H1 (cell line): ENCODE measurements around the gene VGF. TPM values are rescaled to one million over a fixed set of nuclear protein-coding genes. Genes with fewer than 3 reads are reported as not detected.
A peak's percentile ranks its signal among the peaks of the same experiment; 100 is the strongest.

Experiments
- CTCF ChIA-PET: fragments of 300-600 bp; sonication (Branson Sonifier 250); formaldehyde crosslinking; loops from one replicate; lab custom pipeline; 2021; ENCODE audit not compliant: partially characterized antibody; lab: Charles Lee
- POLR2A ChIA-PET: fragments of 300-600 bp; sonication (Branson Sonifier 250); formaldehyde crosslinking; loops from one replicate; lab custom pipeline; 2021; ENCODE audit warnings: inconsistent platforms; ENCODE audit not compliant: partially characterized antibody; lab: Charles Lee
- DNase-seq, 2 experiments: peaks; one replicate each; pipeline versions ENCODE4 v3.0.0 to v3.0.0-alpha.2; 2010 to 2022; ENCODE audit warnings: low spot score in 2 of 2, low read depth in 1 of 2, mixed read lengths in 1 of 2
- FAIRE-seq: peaks from 2 replicates; lab custom pipeline; 2011; peaks lifted over from hg19 to GRCh38; lab: Jason Lieb, UNC
- H2AFZ ChIP-seq: 2 replicates; pipeline ENCODE4 v1.8.1; 2012; ENCODE audit warnings: low read length, inconsistent platforms
- H2AK5ac ChIP-seq: 2 replicates; pipeline ENCODE4 v1.6.1; 2013; ENCODE audit warnings: low read depth, low read length
- H2BK120ac ChIP-seq: replicated peaks from 2 replicates; pipeline ENCODE3; 2013; ENCODE audit warnings: low read depth, low read length, inconsistent platforms
- H2BK12ac ChIP-seq: 2 replicates; pipeline ENCODE4 v1.6.1; 2013; ENCODE audit warnings: low read depth, low read length
- H2BK15ac ChIP-seq: 2 replicates; pipeline ENCODE4 v1.6.1; 2013; ENCODE audit warnings: low read length
- H2BK20ac ChIP-seq: 2 replicates; pipeline ENCODE4 v1.6.1; 2013; ENCODE audit warnings: low read length
- H2BK5ac ChIP-seq: 2 replicates; pipeline ENCODE4 v1.6.1; 2013; ENCODE audit warnings: low read depth, low read length
- H3K14ac ChIP-seq: 2 replicates; pipeline ENCODE4 v1.6.1; 2013; ENCODE audit warnings: inconsistent platforms; ENCODE audit not compliant: insufficient read length
- H3K18ac ChIP-seq: 2 replicates; pipeline ENCODE4 v1.6.1; 2013; ENCODE audit warnings: low read length; ENCODE audit errors: extremely low read depth
- H3K23ac ChIP-seq: 2 replicates; pipeline ENCODE4 v1.6.1; 2013; ENCODE audit warnings: inconsistent platforms; ENCODE audit not compliant: insufficient read length
- H3K23me2 ChIP-seq: 2 replicates; pipeline ENCODE4 v1.6.1; 2013; ENCODE audit warnings: low read depth, low read length
- H3K27ac ChIP-seq: 2 replicates; pipeline ENCODE4 v1.6.1; 2011; ENCODE audit warnings: low read depth, low read length, inconsistent platforms
- H3K27me3 ChIP-seq, 4 experiments: replicated peaks in 1 of 4; 1 replicate in 1 of 4; 2 replicates in 3 of 4; pipeline versions ENCODE4 v1.6.1 to v1.8.1; 2011 to 2013; ENCODE audit warnings: low read length in 3 of 4, mild to moderate bottlenecking in 3 of 4, inconsistent platforms in 2 of 4, mixed read lengths in 2 of 4, moderate library complexity in 1 of 4; ENCODE audit not compliant: control insufficient read depth in 3 of 4, insufficient read depth in 3 of 4; ENCODE audit errors: extremely low read depth in 1 of 4
- H3K36me3 ChIP-seq, 4 experiments: 2 replicates each; pipeline versions ENCODE4 v1.6.1 to v1.8.1; 2011 to 2013; ENCODE audit warnings: mild to moderate bottlenecking in 4 of 4, low read length in 3 of 4, moderate library complexity in 2 of 4, control low read depth in 1 of 4, inconsistent platforms in 1 of 4; ENCODE audit not compliant: insufficient read depth in 4 of 4, control insufficient read depth in 2 of 4
- H3K4ac ChIP-seq: replicated peaks from 2 replicates; pipeline ENCODE3; 2013; ENCODE audit warnings: low read length, low read depth, mixed read lengths, inconsistent platforms; ENCODE audit not compliant: insufficient read length
- H3K4me1 ChIP-seq, 4 experiments: replicated peaks in 1 of 4; 1 replicate in 1 of 4; 2 replicates in 3 of 4; pipeline versions ENCODE4 v1.6.1 to v1.8.1; 2011 to 2013; ENCODE audit warnings: low read length in 3 of 4, inconsistent platforms in 2 of 4, mixed read lengths in 1 of 4; ENCODE audit not compliant: insufficient read depth in 4 of 4, control insufficient read depth in 3 of 4
- H3K4me2 ChIP-seq, 2 experiments: 2 replicates each; pipeline versions ENCODE4 v1.6.1 to v1.8.1; 2011 to 2013; ENCODE audit warnings: low read depth in 2 of 2, low read length in 2 of 2, control low read depth in 1 of 2, inconsistent platforms in 1 of 2, mild to moderate bottlenecking in 1 of 2; ENCODE audit not compliant: insufficient read depth in 1 of 2
- H3K4me3 ChIP-seq, 4 experiments: fragments of 200-600, 300-600 bp in 1 of 4; sonication (generic), shearing (Covaris generic), sonication (Bioruptor Twin) in 1 of 4; 2 replicates each; pipeline versions ENCODE4 v1.5.1 to v1.8.1; 2011 to 2016; ENCODE audit warnings: low read length in 4 of 4, low read depth in 3 of 4, control low read depth in 2 of 4, inconsistent platforms in 2 of 4, mild to moderate bottlenecking in 2 of 4, mixed read lengths in 1 of 4, moderate library complexity in 1 of 4; ENCODE audit not compliant: insufficient read depth in 2 of 4; ENCODE audit errors: extremely low read depth in 1 of 4
- H3K56ac ChIP-seq: replicated peaks from 2 replicates; pipeline ENCODE3; 2013; ENCODE audit warnings: low read depth, mild to moderate bottlenecking, mixed read lengths, low read length, inconsistent platforms; ENCODE audit not compliant: insufficient read length
- H3K79me1 ChIP-seq: 2 replicates; pipeline ENCODE4 v1.6.1; 2013; ENCODE audit warnings: low read depth, low read length, control low read depth
- H3K79me2 ChIP-seq, 2 experiments: 2 replicates each; pipeline versions ENCODE4 v1.6.1 to v1.8.1; 2012 to 2013; ENCODE audit warnings: low read length in 2 of 2, mild to moderate bottlenecking in 2 of 2, inconsistent platforms in 1 of 2; ENCODE audit not compliant: insufficient read depth in 2 of 2, control insufficient read depth in 1 of 2
- H3K9ac ChIP-seq, 4 experiments: replicated peaks in 1 of 4; 1 replicate in 1 of 4; 2 replicates in 3 of 4; pipeline versions ENCODE4 v1.6.1 to v1.8.1; 2011 to 2013; ENCODE audit warnings: low read depth in 3 of 4, low read length in 3 of 4, control low read depth in 2 of 4, mild to moderate bottlenecking in 2 of 4, moderate library complexity in 2 of 4, inconsistent platforms in 1 of 4; ENCODE audit errors: extremely low read depth in 1 of 4
- H3K9me3 ChIP-seq, 2 experiments: 2 replicates each; pipeline versions ENCODE4 v1.6.1 to v1.8.1; 2012 to 2013; ENCODE audit warnings: mild to moderate bottlenecking in 2 of 2, moderate library complexity in 2 of 2, control low read depth in 1 of 2, inconsistent platforms in 1 of 2, low read depth in 1 of 2, low read length in 1 of 2, mixed read lengths in 1 of 2; ENCODE audit not compliant: insufficient read depth in 2 of 2
- H4K20me1 ChIP-seq, 2 experiments: replicated peaks in 1 of 2; 2 replicates each; pipeline versions ENCODE3 to v1.8.1; 2011 to 2013; ENCODE audit warnings: inconsistent platforms in 2 of 2, low read length in 2 of 2, mild to moderate bottlenecking in 1 of 2; ENCODE audit not compliant: insufficient read depth in 2 of 2, control insufficient read depth in 1 of 2
- H4K5ac ChIP-seq: 2 replicates; pipeline ENCODE4 v1.6.1; 2013; ENCODE audit warnings: low read length, low read depth, mixed read lengths, inconsistent platforms; ENCODE audit not compliant: insufficient read length
- H4K8ac ChIP-seq: 2 replicates; pipeline ENCODE4 v1.8.0; 2013; ENCODE audit warnings: mild to moderate bottlenecking, moderate library complexity, low read length, inconsistent platforms; ENCODE audit not compliant: insufficient read depth; ENCODE audit errors: extremely low read depth
- H4K91ac ChIP-seq: replicated peaks from 2 replicates; pipeline ENCODE3; 2013; ENCODE audit warnings: low read length, mixed read lengths, inconsistent platforms; ENCODE audit not compliant: insufficient read length
- BACH1 ChIP-seq: IDR thresholded peaks from 2 replicates; pipeline ENCODE4 v1.6.1; 2012; ENCODE audit warnings: low read length, improper control_type of control experiment
- NANOG ChIP-seq: IDR thresholded peaks from 2 replicates; pipeline ENCODE4 v1.6.1; 2011; ENCODE audit warnings: low read length, low read depth, mild to moderate bottlenecking, inconsistent platforms; ENCODE audit not compliant: insufficient read depth, poor library complexity, severe bottlenecking
- RBBP5 ChIP-seq: IDR thresholded peaks from 2 replicates; pipeline ENCODE4 v1.7.1; 2012; ENCODE audit warnings: low read depth, mild to moderate bottlenecking, inconsistent platforms, low read length, moderate library complexity, borderline replicate concordance
- RFX5 ChIP-seq: IDR thresholded peaks from 2 replicates; pipeline ENCODE4 v1.6.1; 2011; ENCODE audit warnings: low read depth, low read length, improper control_type of control experiment, borderline replicate concordance
- SIN3A ChIP-seq, 2 experiments: IDR thresholded peaks in 1 of 2; conservative IDR thresholded peaks in 1 of 2; 2 replicates each; pipeline ENCODE4 v1.6.1; 2011 to 2012; ENCODE audit warnings: low read length in 2 of 2, improper control_type of control experiment in 1 of 2, low read depth in 1 of 2, mild to moderate bottlenecking in 1 of 2
- SUZ12 ChIP-seq: fragments of 200-600 bp; sonication (generic); IDR thresholded peaks from 2 replicates; pipeline ENCODE4 v1.6.1; 2012; ENCODE audit warnings: mild to moderate bottlenecking, inconsistent platforms, low read length, moderate library complexity, mixed read lengths
- WGBS, 2 experiments: shearing (Covaris generic) in 1 of 2; methylation state at CpG; one replicate each; pipeline versions ENCODE4 v1.1.6 to v1.1.7; 2013 to 2015; ENCODE audit warnings: low lambda C conversion rate in 2 of 2, mixed read lengths in 2 of 2, inconsistent platforms in 1 of 2, low coverage in 1 of 2, missing lambda C conversion rate in 1 of 2; ENCODE audit not compliant: insufficient replicate concordance in 2 of 2, insufficient coverage in 1 of 2, insufficient read length in 1 of 2; ENCODE audit errors: extremely low coverage in 1 of 2, missing lambda C conversion rate in 1 of 2; 5-methylcytosine and 5-hydroxymethylcytosine counted together
- polyA plus RNA-seq, 7 experiments: library from polyadenylated mRNA; depleted of rRNA in 3 of 7; stranded (reverse) in 5 of 7; unstranded in 2 of 7; fragments of >200 nt in 5 of 7; fragments of 200-250 nt in 2 of 7; gene quantifications; 1 replicate in 5 of 7; 2 replicates in 1 of 7; 4 replicates in 1 of 7; pipeline versions ENCODE4 v1.2.1 to v1.2.3, GENCODE V29; 2011 to 2013; ENCODE audit warnings: missing spikeins in 2 of 7, mixed read lengths in 2 of 7
- total RNA-seq: library from RNA; stranded (reverse); fragmentation: NEBNext Ultra II Directional; extraction: Animal tissue kit (Norgen Biotek cat#: 25700); gene quantifications from 2 replicates; pipeline ENCODE4 v1.2.1, GENCODE V29; 2021
- TF ChIP-seq, protein P1 (sequence below), 3 experiments: IDR thresholded peaks; 1 replicate in 2 of 3; 2 replicates in 1 of 3; pipeline versions ENCODE4 v1.5.1 to v1.6.1; 2011; ENCODE audit warnings: low read length in 3 of 3, mild to moderate bottlenecking in 3 of 3, inconsistent platforms in 2 of 3, low read depth in 1 of 3, moderate library complexity in 1 of 3; ENCODE audit not compliant: insufficient read depth in 1 of 3; ENCODE audit errors: control extremely low read depth in 1 of 3

VGF gene
- total and polyA plus RNA-seq, 2 of the 8 experiments (the other 6 are each of a cell fraction or from before 2014, with no cell fraction given), result 1.6 to 7.0 TPM

DNA sequence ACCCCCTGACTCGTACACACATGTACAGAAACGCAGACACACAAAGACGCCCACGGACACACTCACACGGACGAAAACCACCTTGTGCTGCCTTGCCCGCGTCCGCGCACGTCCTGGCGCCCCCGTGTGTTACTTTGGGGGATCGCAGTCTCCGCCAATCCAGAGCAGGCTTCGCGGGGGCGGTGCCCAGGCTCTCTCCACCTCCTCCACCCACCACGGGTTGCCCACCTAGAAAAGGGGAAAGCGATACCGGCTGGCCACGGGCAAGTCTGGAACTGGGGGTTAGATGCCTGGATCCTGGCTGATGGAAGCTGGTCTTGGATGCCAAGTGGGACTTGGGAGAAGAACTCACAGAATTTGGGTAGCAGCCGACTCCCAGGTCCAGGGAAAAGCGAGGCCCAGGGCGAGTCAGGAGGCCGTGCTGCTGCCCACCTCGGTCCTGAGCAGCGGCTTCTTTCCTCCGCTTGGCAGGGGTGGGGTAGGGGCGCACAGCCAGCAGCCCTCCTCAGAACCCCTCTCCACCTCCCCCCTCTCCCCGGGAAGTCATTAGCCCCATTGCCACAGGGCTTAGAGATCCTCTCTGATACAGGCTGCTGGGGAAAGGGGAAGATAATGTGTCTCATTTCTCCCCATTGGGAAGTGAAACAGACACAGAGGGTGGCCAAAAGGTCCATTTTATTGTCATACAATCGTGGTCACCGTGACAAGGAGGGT, 4.6 kb upstream of the VGF start:
- peak in 1 of 2 experiments; percentile 98 for DNase-seq
- FAIRE-seq, result no peak
- Histone ChIP-seq H3K4ac (no peak overlapping the region), H3K27me3 (peaks cover 52 to 93% (median 81%) of the 10 kb centered on the region in 4 experiments), H2BK12ac (peak overlapping the region; percentile 99; the same call in 1 of the 2 replicates), H4K91ac (no peak overlapping the region), H2AK5ac (no peak overlapping the region), H3K14ac (no peak overlapping the region), H4K5ac (no peak overlapping the region), H2BK15ac (peak overlapping the region; percentile 98; the same call in 1 of the 2 replicates), H4K8ac (no peak overlapping the region; the same call in 1 of the 2 replicates), H3K36me3 (no peaks in the 10 kb centered on the region), H3K56ac (no peak overlapping the region), H2BK120ac (no peak overlapping the region), H2AFZ (peak overlapping the region; percentile 36; the same call in 1 of the 2 replicates), H3K18ac (no peak overlapping the region; the same call in 1 of the 2 replicates), H3K79me1 (no peaks in the 10 kb centered on the region), H2BK20ac (peak overlapping the region; percentile 98; the same call in 1 of the 2 replicates), H3K79me2 (no peaks in the 10 kb centered on the region), H3K23ac (no peak overlapping the region), H3K9ac (no peak overlapping the region), H3K9me3 (no peaks in the 10 kb centered on the region), H4K20me1 (peaks cover 2 to 12% of the 10 kb centered on the region in 2 experiments), H3K27ac (no peak overlapping the region), H2BK5ac (no peak overlapping the region), H3K4me1 (peaks cover 11 to 74% (median 50%) of the 10 kb centered on the region in 4 experiments), H3K23me2 (peaks cover 36% of the 10 kb centered on the region), H3K4me2 (peak overlapping the region; percentile 44 to 90), H3K4me3 (peak overlapping the region in 3 of 4 experiments; percentile 30 to 63 (median 44); a peak in 6 of 8 replicates)
- 1% methylated on average over 25 of the region's 33 CpGs; no CpG with 5 or more reads in 1 of the 2 experiments for WGBS, 2 experiments
- POLR2A ChIA-PET, result interaction anchor here (0.9 to 2.2 kb wide), 5 partner anchors 9 to 124 kb away, joined by 3 to 10 read pairs (median 4); no protein-coding TSS in a partner anchor
- CTCF ChIA-PET, result interaction anchor here (0.8 to 3.0 kb wide), 19 partner anchors 7 to 276 kb away, joined by 3 to 38 read pairs (median 5); partner anchors contain the start of genes MOGAT3 and NAT16
- TF ChIP-seq SUZ12 (peak; percentile 47), RFX5 (no peak), NANOG (no peak), RBBP5 (no peak), SIN3A (conservative IDR thresholded peaks at IDR 0.05 in 1 of 2, IDR thresholded peaks at IDR 0.05 in 1 of 2; ENCODE audit: low read depth in 1 of 2, low read length in 2 of 2) (0 out of 4 replicates have a peak, but pooled peaks of 1 of the 2 experiments have one; percentile 54), BACH1 (peak; percentile 75)
- TF ChIP-seq, protein P1, sequence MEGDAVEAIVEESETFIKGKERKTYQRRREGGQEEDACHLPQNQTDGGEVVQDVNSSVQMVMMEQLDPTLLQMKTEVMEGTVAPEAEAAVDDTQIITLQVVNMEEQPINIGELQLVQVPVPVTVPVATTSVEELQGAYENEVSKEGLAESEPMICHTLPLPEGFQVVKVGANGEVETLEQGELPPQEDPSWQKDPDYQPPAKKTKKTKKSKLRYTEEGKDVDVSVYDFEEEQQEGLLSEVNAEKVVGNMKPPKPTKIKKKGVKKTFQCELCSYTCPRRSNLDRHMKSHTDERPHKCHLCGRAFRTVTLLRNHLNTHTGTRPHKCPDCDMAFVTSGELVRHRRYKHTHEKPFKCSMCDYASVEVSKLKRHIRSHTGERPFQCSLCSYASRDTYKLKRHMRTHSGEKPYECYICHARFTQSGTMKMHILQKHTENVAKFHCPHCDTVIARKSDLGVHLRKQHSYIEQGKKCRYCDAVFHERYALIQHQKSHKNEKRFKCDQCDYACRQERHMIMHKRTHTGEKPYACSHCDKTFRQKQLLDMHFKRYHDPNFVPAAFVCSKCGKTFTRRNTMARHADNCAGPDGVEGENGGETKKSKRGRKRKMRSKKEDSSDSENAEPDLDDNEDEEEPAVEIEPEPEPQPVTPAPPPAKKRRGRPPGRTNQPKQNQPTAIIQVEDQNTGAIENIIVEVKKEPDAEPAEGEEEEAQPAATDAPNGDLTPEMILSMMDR (IDR thresholded peaks at IDR 0.05; ENCODE audit: control extremely low read depth in 1 of 3, insufficient read depth in 1 of 3, low read depth in 1 of 3, low read length in 3 of 3), result peak in 2 of 3 experiments; percentile 79 to 89; a peak in 3 of 4 replicates
